Suppressor macrophage treated with lipopolysaccharide for 1 hour (primary cell): ENCODE data around the gene TSPAN11.

Experiments
- DNase-seq, 3 donors: peaks; one replicate each; pipeline ENCODE4 v3.0.0-alpha.2; 2020 to 2022

TSPAN11 gene

DNA sequence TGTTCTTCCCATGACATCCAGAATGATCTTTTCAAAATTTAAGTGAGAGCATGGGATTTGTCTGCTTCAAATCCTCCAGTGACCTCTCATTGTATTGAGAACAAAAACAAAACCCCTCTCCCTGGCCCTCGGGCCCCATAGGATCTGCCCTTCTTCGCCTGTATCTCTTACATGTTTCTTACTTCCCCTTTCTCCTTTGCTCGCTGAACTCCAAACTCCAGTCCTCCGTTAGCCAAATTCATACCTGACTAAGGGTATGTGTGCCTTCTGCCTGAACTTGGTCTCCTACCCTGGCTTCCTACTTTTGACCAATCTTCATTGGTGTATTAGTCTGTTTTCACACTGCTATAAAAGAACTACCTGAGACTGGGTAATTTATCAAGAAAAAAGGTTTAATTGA lies 13.2 kb upstream of the TSPAN11 start:
- DNase-seq, result no peak

DNA sequence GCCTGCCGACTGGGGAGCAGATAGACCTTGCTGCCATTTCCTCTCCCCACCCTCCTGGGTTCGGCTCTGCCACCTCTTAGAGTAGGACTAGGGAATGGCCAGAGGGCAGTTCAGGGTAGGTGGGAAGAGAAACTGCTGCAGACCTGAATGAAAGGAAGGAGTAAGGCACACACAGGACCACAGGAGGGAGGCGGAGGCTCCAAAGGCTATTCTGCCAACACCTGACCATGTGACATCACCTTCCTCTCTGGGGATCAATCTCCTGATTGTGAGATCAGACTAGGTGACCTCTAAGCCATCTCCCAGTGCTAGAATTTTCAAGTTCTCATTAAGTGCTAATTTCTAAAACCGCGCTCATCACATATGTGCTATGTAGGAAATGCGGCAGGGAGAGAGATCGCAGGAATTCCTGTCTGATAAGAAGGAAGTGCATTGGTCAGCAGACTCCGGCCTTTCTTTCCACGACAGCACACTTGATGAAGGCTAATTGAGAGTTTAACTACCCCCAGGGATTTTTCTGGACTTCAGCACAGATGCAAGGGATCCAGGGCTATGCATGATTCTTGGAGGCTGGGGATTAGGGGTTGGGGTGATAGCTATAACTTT lies 11.5 kb upstream of the TSPAN11 start:
- DNase-seq, result no peak

DNA sequence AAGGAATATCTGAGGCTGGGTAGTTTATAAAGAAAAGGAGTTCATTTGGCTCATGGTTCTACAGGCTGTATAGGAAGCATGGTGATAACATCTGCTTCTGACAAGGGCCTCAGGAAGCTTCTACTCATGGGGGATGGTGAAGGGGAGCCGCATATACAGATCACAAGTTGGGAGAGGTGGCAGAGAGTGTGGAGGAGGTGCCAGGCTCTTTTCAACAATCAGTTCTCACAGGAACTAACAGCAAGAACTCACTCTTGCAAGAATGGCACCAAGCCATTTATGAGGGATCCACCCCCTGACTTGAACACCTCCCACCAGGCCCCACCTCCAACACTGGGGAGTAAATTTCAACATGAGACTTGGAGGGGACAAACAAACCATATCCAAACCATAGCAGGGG lies 3.5 kb upstream of the TSPAN11 start:
- DNase-seq, result no peak

DNA sequence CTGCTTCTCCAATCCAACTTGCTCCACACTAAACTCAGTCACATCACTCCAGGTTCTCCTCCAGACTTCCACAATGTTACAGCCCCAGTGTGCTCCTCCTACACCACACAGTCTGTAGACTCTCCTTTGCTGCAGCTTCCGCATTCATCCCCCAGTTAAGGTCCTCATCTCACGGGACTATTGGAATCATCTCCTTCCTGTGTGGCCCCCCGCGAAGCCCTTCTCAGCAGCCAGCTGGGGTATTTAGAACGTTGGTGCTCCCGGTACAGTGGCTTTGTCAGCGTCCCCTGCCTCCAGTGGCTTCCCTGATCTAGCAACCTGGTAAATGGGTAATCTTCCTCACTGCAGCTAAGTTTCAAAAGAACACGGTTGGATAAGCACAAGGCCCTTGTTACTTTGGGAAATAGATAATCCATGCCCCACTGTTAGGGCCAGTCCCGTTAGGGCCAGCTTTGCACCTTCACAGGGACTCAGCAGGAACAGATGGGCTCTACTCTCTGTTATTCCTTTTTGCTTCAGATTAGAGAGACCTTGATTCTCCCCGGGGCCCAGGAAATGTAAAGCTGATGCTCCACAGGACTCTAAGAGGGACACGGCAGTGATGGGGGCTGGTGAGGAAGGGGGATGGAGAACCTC lies 823 bp upstream of the TSPAN11 start:
- DNase-seq, result no peak

DNA sequence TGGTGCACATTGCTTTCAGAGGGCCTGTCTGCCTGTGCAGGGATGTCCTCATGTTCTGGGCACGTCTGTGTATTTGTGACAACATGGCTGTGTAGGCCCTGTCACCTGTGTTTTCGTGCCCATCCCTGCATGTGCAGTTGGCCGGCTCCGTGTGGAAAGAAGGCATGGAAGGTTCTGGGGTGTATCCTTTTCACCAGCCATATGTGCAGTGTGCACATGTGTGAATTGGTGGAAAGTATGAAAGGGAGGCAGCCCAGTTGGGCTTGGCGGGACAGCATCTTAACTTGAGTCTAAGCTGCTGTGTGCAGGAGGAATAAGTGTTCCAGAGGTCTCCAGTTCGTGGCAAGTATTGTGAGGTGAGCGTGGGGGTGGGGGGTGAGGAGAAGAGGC lies 669 bp downstream of the TSPAN11 start:
- no peak for DNase-seq

DNA sequence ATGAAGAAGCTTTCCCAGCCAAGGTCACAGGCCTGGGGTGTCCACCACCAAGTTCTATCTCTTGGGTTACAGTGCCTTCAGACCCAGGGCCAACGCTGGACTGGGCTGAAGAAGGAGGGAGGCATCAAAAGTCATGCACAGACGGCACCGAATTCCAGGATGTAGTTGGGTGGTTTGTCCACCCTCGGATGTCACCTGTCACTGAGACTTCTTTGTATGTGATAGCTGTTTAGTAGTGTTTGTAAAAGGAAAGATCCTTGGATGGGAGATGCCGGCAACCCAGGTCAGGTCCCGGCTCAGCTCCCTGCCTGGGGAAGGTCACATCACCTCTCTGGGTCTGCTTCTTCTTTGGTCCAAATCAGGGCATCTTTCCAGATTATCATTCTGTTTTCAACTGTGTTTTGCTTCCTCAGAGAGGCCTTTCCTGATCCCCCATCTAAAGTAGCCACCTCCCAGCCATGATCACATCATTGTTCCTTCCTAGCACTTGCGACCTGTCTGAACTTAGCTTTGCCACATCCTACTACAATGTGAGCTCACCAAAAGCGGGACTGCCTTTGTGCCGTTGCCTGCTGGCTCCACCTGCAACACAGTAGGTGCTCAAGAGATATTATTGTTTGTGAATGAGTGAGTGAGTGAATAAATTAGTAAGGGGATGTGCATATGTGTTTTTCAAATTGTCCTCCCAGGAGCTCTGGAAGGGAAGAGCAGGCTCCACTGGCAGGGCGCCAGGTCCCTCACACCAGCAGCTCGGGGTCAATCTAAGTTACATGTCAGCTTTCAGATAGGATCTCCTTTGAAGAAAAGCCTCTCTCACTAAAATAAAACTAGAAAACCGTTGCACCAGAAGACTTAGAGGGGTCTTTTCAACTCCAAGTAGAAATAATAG lies 2.1 kb downstream of the TSPAN11 start:
- DNase-seq, result no peak

DNA sequence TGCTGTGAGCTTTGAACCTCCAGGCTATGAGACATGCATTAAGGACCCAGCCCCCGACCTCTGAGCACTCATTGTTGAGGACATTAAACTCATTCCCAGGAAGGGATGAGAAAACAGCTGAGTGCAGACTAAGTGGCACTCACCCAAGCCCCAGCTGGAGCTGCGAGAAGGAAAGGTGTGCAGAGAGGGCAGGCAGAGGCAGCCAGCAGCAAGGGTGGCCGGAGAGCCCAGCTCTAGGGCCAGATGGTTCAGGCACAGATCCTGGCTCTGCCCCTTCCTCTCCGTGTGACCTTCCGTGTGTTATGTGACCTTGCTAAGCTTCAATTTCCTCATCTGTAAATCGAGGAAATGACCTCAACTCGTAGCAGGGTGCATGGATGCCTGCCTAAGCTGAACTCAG lies 3.7 kb downstream of the TSPAN11 start:
- DNase-seq, result no peak

DNA sequence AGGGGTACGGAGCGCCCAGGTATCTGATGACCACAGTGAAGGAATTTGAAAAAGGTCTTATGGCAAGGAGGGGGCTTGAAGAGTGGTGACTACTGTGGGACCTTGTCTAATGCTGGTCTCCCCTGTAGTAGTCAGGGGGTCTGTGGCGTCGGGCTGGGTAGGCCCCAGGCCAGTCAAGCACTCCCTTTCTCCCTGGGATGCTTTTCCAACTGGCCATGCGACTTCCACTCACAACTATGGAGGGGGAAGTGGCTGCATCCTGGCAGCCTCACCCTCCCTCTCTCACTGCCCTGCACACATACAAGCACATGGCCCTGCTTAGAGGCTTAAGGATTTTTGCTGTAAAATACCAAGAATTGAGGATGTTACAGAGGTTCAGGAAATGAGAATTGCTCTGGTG lies 4.1 kb downstream of the TSPAN11 start:
- DNase-seq, result no peak

DNA sequence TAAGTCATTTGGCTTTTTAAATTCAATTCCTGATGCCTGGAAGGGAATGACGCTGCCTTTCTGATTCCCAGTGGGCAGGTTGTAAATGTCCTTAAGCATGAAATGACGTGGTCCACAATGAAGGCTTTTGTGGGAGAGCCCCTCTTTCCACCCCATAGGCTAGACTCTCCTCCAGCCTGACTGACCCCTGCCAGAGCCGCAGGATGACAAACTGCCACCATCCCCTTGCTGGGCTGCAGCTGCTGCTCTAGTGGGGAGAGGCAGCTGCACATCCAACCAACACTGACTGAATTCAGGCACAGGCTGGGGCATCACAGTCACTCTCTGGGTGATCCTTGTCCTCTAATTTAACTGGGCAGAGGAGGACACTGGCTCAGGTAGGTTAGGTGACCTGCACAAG lies 6.3 kb downstream of the TSPAN11 start:
- DNase-seq, result no peak

DNA sequence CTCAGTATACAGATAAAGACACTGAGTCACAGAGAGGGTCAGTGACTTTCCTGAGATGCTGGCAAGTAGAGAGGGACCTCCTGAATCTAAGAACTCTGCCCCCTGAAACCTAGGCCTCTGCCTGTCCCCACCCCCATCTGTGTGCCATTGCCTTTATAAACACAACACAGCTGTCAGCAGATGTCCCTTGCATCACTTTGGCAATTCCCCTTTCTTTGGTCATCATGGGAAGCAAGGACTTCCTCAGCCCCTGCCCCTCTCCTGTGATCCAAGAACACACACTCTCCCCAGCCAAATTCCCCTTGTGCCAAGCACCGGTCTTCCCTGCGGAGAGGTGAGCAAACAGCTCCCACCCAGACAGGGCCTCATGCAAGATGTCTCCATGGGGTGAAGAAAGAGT lies 8.3 kb downstream of the TSPAN11 start:
- peak; percentile 44 to 59 (median 50) for DNase-seq

DNA sequence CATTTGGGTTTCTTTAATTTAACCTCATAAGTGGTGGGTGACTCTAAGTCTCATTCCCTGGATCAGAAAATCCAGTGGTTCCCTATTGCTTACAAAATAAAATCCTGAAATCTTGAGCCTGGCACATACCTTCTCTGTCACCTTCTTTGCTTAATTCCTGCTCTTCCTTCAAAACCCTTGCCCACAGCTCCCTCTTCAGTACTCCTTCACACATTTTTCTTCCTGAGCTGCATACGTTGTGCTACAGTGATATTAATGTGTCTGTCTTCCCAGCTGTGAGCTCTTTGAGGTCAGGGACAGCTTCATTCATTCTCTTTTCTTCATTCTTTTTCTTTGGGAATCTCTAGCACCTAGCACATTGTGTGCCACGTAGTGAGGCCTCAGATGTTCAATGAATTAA lies 9.5 kb downstream of the TSPAN11 start:
- DNase-seq, result no peak

DNA sequence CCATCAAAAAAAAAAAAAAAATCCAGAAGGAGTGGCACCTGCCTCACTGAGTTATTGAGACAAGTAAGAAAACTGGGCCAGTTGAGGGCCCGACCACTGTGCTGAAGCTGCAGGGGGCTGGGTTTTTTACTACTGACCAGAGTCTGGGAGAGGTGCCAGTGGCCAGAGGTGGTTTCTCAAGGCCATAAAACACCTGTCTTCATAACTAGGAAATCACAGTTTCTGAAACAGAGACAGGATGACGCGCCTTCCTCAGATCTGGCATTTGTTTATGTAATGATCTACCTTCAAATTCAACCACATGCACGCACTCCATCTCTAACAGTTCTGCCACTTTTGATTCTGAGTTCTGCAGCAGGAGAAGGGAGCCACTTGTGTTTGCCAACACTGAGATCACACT lies 12.7 kb downstream of the TSPAN11 start:
- no peak for DNase-seq

DNA sequence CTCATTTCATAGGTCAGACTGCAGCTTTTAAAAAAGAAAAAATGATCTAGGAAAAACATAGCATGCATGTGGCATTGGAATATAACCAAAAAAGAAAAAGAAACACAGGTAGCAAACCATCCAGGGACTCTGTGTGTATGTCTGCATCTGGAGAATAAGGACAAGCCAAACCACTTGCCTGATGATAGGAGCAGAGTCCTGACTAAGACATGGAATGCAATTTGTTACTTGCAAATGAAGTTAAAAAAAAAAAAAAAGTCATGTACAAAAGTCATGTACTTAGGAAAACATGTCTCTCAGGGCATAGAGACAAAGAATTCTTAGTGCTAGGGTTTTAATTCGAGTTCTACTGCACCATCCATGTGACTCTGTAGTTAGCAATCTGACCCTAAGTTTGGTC lies 15.9 kb downstream of the TSPAN11 start:
- no peak for DNase-seq

DNA sequence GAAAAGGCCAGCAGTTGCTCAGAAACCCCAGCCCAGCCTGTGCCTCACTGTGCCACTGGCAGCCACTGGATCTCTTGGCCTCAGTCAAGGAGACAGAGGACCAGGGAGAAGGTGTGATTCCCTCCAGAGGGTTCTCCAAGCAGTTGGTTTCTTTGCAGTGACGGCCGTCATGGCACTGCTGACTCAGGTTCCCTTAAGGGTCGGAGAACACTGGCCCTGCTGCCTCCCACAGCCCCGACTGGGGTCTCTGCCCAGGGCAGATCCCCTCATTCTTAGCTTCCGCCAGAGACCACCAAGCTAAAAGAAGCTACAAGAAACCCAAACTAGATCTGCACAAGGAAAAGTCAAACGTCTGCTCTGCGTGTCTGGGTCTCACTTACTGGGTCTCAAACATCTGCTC lies 16.4 kb downstream of the TSPAN11 start:
- no peak for DNase-seq

DNA sequence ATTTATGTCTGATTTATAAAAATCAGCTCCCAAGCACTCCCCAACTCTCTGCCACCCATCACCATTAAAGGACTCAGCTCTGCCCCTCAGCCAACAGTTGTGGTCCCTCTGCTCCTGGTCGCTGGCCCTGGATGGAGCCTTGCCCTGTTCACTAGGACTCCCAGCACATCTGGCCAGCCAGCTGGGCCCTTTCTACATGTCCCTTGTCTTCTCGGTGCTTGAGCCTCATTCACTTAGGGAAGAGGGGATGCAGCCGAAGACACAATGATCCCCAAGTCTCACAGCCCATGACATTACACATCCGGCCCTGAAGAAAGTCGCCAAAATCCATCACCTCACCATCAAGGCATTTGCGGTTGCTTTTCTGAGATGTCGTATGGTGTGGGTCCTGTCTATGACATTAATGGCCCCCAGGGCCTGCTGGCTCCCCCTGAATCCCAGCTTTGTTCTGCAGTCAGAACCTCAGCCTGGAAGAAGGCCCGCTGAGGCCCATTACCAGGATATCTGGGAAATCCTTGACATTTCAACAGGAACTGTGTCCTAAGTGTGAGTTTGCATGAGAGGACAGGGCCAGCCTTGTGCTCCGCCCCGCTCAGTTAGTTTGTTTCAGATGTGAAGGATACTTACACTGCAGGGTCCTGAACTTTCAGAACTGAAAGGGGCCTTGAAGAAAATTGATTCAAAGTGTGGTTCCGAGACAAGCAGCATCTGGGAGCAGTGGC lies 19.1 kb downstream of the TSPAN11 start:
- no peak for DNase-seq

DNA sequence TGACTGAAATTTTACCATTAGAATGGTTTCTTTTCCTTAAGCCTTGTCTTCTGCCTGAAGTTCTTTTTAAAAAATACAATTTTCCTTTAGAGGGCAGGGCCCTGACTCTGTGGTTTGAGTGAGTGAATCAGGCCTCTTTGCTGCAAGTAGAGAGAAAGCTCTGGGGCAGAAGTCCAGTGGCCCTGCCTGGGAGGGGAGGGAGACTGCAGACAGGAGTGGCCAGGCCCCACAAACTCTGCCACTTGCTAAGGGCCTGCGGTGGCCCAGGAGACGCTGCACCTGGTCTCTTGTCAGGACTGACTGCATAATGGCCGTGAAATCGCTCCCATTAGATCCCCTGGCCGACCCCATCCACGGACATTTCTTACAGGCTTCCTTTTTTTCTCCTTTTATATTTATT lies 25.5 kb downstream of the TSPAN11 start:
- no peak for DNase-seq

DNA sequence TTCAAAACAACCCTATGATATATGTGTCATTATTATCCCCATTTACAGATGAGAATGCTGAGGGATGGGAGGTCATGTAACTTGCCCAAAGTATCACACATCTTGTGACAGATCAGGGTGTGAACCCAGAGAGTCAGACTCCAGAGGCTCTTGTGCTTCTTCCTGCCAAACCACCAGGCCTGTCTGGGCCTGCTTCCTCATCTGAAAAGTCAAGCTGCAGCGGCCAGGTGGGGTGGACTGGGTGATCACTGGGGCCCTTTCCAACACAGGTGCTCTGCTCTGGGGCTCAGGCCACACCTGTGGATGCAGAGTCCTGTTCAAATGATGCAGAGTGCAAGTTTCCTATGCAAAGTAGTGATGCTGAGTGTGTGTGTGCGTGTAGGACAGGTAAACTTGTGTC lies 26.7 kb downstream of the TSPAN11 start:
- DNase-seq, result no peak

DNA sequence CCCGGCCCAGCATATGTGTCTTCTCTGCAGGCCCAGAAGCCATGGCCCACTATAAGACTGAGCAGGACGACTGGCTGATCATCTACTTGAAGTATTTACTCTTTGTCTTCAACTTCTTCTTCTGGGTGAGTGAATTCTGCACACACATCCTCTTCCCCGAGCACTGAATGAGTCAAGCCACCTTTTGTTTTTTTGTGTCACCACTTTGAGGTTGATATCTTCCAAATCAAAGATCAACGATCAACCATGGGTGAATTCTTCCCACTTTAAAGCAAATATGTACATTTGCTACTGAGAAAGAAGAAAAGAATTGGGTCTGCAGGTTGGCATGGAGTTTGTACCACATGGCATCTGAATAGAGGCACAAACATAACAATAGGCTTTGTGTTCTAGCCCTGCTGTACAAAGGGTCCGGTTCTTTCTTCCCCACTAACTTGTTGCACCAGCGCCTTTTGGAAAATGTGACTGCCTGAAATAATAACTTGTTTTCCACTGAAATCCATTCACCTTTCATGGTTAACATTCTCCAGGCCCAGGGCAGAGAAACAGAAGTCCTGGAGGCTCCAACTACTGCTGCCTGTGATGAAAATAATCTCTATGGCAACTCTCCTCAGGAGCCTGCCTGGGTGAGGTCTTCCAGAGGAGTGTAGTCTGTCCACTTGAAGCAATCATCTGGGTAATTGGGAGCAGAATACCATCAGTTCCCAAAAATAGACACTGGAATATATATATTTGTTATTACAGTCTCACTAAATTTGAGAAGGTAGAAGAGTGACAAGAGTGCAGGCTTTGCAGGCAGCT lies 27.6 kb downstream of the TSPAN11 start:
- DNase-seq, result no peak

DNA sequence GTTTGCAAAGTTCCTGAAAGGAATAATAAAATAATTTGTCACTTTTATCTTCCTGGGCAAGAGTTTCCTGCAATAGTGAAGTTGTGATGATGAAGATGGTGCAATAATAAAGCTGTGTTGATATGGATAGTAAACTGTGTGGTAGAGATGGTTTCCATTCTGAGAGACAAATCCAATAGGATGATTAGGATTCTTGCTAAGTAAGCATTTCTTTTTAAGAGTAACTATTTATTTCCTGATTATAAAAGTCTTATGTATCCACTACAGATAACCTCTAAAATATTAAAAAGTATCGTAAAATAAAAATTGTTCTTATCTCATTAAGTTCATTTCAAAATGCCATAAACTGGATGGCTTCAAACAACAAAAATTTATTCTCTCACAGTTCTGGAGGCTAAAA lies 28.7 kb downstream of the TSPAN11 start:
- no peak for DNase-seq

DNA sequence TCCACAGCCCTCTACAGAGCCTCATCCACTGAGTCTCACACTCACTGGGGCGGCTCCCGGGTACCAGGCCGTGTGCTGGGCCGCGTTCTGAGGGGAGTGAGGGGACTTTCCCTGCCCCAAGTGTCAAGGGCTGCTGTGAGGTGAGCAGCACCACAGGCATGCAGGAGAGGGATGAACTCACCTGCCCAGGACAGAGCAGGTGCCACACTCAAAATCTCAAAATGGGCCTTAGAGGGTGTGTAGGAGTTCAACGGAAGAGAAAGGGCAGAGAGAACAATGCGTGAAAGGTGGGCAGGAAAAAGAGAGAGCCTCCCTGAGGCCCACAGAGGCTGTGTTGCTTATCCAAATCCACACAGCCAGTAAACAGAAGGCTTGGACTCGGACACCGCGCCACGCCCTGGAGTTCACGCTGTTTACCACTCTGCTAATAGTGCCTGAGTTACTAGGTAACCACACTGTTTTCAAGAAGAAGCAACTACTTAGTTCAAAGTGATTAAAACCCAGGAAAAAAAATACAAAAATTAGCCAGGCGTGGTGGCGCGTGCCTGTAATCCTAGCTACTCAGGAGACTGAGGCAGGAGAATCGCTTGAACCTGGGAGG lies 32.7 kb downstream of the TSPAN11 start:
- DNase-seq, result no peak

DNA sequence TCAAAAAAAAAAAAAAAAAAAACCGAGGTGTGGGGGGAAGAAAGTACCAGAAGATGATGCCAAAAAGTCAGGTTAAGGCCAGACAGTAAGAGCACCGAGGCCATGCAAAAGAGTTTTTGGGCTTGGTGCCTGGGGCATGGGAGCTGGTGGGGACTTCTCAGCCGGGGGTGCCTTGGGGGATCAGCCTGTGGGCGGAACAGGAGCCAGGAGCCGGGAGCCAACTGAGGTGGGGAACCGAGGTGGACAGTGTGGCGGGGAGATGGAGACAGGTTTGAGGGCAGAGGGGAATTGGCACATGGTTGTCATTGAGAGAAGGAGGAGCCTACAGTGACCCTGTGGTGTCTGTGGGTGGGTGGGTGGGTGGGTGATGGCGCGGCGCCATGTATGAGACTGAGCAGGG lies 33.2 kb downstream of the TSPAN11 start:
- DNase-seq, result no peak

DNA sequence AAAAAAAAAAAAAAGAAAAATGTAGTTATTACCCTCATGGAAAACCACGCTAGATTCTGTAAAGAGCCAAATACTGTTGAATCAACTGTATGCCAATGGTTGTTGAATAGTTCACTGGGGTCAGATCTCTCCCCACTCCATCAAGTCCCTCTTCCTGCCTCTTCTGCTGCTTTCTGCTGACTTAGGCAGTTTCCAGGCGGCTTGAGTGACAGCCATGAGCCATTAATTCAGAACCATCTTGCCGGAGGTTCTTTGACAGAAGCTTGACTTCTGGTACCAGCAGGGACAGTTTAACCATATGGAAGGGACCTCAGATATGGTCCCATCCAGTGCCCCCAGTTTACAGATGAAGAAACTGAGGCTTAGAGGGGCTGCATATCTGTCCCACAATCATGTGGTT lies 34.5 kb downstream of the TSPAN11 start:
- no peak for DNase-seq
